Measurements from ENCODE around the gene PLAAT5. TPM values are rescaled to one million over a fixed set of nuclear protein-coding genes. Genes with fewer than 3 reads are reported as not detected.

PLAAT5 gene
- total RNA-seq, 2 experiments from 2014 or later: 0.18 TPM; not detected in 1

GRCh38 chr11:63504933-63505586 lies 14.1 kb upstream of the PLAAT5 start:
- DNase-seq: no peak
- Mint-ChIP-seq H3K9me3 (peaks cover 6% of the 10 kb centered on the region), H3K36me3 (peaks cover 5% of the 10 kb centered on the region), H3K27me3 (no peaks in the 10 kb centered on the region), H3K27ac (no peak overlapping the region), H3K4me3 (no peak overlapping the region), H3K4me1 (no peaks in the 10 kb centered on the region)

GRCh38 chr11:63504054-63504453 lies 13.1 kb upstream of the PLAAT5 start:
- H3K4me3 Mint-ChIP-seq: no peak overlapping the region
- DNase-seq: no peak
- peaks cover 5% of the 10 kb centered on the region for H3K36me3 Mint-ChIP-seq
- H3K4me1 Mint-ChIP-seq: no peaks in the 10 kb centered on the region
- H3K27ac Mint-ChIP-seq: no peak overlapping the region
- H3K9me3 Mint-ChIP-seq: peaks cover 15% of the 10 kb centered on the region
- H3K27me3 Mint-ChIP-seq: no peaks in the 10 kb centered on the region

DNA sequence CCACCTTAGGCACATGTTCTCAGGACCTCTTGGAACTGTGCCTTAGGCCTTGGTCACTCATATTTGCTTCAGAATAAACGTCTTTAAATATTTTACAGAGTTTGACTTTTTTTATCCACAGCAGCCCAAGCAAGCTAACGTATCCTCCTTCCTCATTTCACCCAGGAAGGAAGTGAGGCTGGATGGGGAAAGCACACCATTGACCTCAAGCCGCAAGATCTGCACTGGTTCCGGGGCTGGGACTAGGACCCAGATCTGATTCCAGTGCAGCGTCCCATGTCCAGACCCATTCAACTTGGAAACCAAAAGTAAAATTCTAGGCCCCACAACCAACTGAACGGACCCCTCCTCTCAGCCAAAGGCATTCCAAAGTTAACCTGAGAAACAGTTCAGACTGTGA lies 12.5 kb upstream of the PLAAT5 start:
- H3K4me1 Mint-ChIP-seq: no peaks in the 10 kb centered on the region
- peaks cover 5% of the 10 kb centered on the region for H3K36me3 Mint-ChIP-seq
- H3K9me3 Mint-ChIP-seq: peaks cover 15% of the 10 kb centered on the region
- no peaks in the 10 kb centered on the region for H3K27me3 Mint-ChIP-seq
- H3K4me3 Mint-ChIP-seq: no peak overlapping the region
- no peak overlapping the region for H3K27ac Mint-ChIP-seq
- DNase-seq: no peak

GRCh38 chr11:63502252-63502820 lies 11.4 kb upstream of the PLAAT5 start:
- Mint-ChIP-seq H3K4me3 (no peak overlapping the region), H3K9me3 (peaks cover 15% of the 10 kb centered on the region), H3K4me1 (no peaks in the 10 kb centered on the region), H3K27ac (no peak overlapping the region), H3K36me3 (peaks cover 5% of the 10 kb centered on the region), H3K27me3 (peaks cover 4% of the 10 kb centered on the region)
- DNase-seq: no peak

- Mint-ChIP-seq H3K27ac (no peak overlapping the region), H3K27me3 (peaks cover 6% of the 10 kb centered on the region), H3K4me3 (no peak overlapping the region), H3K9me3 (peaks cover 15% of the 10 kb centered on the region), H3K4me1 (no peaks in the 10 kb centered on the region), H3K36me3 (peaks cover 5% of the 10 kb centered on the region)
- DNase-seq: no peak
Observed at GRCh38 chr11:63501236-63501635, 10.3 kb upstream of the PLAAT5 start.

DNA sequence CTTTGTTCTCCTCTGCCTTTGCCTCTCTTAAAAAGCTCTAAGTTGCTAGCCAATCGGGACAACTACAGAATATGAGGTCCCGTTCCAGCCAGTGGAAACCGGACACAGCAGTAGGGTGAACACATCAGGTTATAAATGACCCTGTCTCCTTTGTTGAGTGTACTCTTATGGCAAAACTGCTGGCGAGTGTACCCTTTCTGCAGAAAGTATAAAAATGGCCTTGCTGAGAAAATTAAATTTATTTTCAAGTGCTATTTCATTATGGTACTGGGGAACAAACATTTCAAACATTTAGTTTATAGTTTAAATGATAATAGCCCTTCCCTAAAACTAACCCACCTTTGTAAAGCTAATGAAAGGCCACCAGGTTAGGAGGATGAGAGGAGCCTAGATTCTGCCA lies 8.9 kb upstream of the PLAAT5 start:
- Mint-ChIP-seq H3K36me3 (peaks cover 5% of the 10 kb centered on the region), H3K4me1 (no peaks in the 10 kb centered on the region), H3K9me3 (peaks cover 15% of the 10 kb centered on the region), H3K4me3 (no peak overlapping the region), H3K27me3 (peaks cover 6% of the 10 kb centered on the region), H3K27ac (no peak overlapping the region)
- no peak for DNase-seq

DNA sequence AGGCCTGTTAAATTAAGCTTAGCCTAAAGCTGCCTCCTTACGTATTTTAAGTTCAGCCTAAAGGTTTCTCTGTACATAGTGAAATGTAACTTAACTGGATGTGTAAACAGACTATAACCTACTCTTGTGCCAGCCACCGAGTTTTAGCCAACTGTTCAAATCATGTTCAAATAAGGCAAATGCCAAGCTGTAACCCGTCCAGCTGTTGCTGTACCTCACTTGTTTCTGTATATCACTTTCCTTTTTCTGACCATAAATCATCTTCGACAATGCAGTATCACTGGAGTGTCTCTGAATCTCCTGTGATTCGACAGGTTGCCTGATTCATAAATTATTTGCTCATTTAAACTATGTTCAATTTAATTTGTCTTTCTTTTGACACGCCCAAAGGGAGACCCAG lies 4.0 kb upstream of the PLAAT5 start:
- DNase-seq: no peak
- H3K36me3 Mint-ChIP-seq: no peaks in the 10 kb centered on the region
- H3K9me3 Mint-ChIP-seq: peaks cover 11% of the 10 kb centered on the region
- H3K27ac Mint-ChIP-seq: no peak overlapping the region
- no peak overlapping the region for H3K4me3 Mint-ChIP-seq
- H3K4me1 Mint-ChIP-seq: peaks cover 13% of the 10 kb centered on the region
- peaks cover 38% of the 10 kb centered on the region for H3K27me3 Mint-ChIP-seq

DNA sequence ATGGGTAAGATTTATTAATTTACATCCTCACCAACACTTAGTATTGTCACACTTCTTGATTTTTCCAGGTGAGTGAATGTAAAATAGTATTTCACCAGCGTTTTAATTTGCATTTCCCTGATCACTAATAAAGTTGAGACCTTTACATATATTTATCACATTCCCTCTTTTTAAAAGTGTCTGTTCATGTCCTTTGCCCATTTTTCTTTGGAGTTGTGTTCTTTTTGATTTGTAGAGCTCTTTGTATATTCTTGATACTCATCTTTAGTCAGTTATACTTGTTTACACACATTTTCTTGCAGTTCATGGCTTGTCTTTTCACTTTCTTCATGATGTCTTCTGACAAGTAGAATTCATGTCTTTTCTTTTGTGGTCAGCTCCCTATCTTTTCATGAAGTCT lies 2.2 kb upstream of the PLAAT5 start:
- no peak for DNase-seq
- Mint-ChIP-seq H3K27me3 (peaks cover 40% of the 10 kb centered on the region), H3K9me3 (peaks cover 2% of the 10 kb centered on the region), H3K4me1 (peaks cover 13% of the 10 kb centered on the region), H3K36me3 (no peaks in the 10 kb centered on the region), H3K4me3 (no peak overlapping the region), H3K27ac (no peak overlapping the region)

- Mint-ChIP-seq H3K27ac (no peak overlapping the region), H3K27me3 (peaks cover 37% of the 10 kb centered on the region), H3K36me3 (no peaks in the 10 kb centered on the region), H3K9me3 (peaks cover 2% of the 10 kb centered on the region), H3K4me3 (no peak overlapping the region), H3K4me1 (peaks cover 13% of the 10 kb centered on the region)
- DNase-seq: no peak
Observed at GRCh38 chr11:63492441-63492840, 1.5 kb upstream of the PLAAT5 start.

- no peak for DNase-seq
Observed at GRCh38 chr11:63491636-63492372, 837 bp upstream of the PLAAT5 start.

DNA sequence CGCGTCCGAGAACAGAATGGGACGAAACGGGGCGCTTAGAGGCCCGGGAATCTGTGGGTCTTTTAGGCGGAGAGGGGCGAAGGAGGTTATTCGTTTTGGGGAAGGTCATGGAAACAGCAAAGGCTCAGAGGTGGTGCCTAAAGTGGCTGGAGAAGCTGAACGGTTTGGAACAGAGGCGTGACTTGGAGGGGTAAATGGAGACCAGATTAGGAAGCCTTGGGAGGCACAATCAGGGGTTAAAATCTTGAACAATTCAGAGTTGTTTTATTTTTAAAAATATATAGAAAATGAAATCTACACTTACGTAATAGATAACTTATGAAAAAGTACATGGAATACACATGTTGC lies 247 bp upstream of the PLAAT5 start:
- H3K9me3 Mint-ChIP-seq: peaks cover 2% of the 10 kb centered on the region
- peak overlapping the region; percentile 75 for H3K4me3 Mint-ChIP-seq
- no peaks in the 10 kb centered on the region for H3K36me3 Mint-ChIP-seq
- H3K27ac Mint-ChIP-seq: no peak overlapping the region
- H3K27me3 Mint-ChIP-seq: peaks cover 34% of the 10 kb centered on the region
- DNase-seq: no peak
- peaks cover 13% of the 10 kb centered on the region for H3K4me1 Mint-ChIP-seq

More at GRCh38 chr11:63491636-63492372, 837 bp upstream of the PLAAT5 start:
- H3K4me1 Mint-ChIP-seq: peaks cover 13% of the 10 kb centered on the region
- H3K27ac Mint-ChIP-seq: no peak overlapping the region
- no peaks in the 10 kb centered on the region for H3K36me3 Mint-ChIP-seq
- H3K9me3 Mint-ChIP-seq: peaks cover 2% of the 10 kb centered on the region
- H3K4me3 Mint-ChIP-seq: peak overlapping the region; percentile 75
- peaks cover 34% of the 10 kb centered on the region for H3K27me3 Mint-ChIP-seq

GRCh38 chr11:63489879-63490278 lies 1.1 kb downstream of the PLAAT5 start:
- peaks cover 13% of the 10 kb centered on the region for H3K9me3 Mint-ChIP-seq
- peaks cover 13% of the 10 kb centered on the region for H3K4me1 Mint-ChIP-seq
- H3K36me3 Mint-ChIP-seq: no peaks in the 10 kb centered on the region
- peaks cover 34% of the 10 kb centered on the region for H3K27me3 Mint-ChIP-seq
- DNase-seq: no peak
- no peak overlapping the region for H3K4me3 Mint-ChIP-seq
- no peak overlapping the region for H3K27ac Mint-ChIP-seq

DNA sequence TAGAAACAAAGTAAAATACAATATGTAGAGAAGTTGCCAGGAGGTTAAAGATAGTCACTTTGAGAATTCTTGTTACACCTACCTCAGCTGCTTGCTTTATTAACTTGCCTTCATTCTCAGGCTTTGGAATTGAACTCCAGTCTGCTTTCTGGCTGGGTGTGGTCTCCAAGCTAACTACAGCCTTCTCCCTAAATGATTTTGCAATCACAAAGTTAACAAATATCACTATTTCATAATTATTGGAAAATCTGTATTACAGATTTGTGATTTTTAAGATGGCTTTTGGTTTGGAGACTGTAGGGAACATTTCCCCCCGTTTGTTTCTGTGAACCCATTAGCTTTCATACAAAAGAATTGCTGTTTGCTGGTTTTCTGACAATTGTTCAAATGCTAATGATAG lies 2.2 kb downstream of the PLAAT5 start:
- H3K4me3 Mint-ChIP-seq: no peak overlapping the region
- no peak for DNase-seq
- H3K4me1 Mint-ChIP-seq: peaks cover 13% of the 10 kb centered on the region
- H3K27me3 Mint-ChIP-seq: peaks cover 32% of the 10 kb centered on the region
- H3K9me3 Mint-ChIP-seq: peaks cover 22% of the 10 kb centered on the region
- H3K36me3 Mint-ChIP-seq: no peaks in the 10 kb centered on the region
- no peak overlapping the region for H3K27ac Mint-ChIP-seq

DNA sequence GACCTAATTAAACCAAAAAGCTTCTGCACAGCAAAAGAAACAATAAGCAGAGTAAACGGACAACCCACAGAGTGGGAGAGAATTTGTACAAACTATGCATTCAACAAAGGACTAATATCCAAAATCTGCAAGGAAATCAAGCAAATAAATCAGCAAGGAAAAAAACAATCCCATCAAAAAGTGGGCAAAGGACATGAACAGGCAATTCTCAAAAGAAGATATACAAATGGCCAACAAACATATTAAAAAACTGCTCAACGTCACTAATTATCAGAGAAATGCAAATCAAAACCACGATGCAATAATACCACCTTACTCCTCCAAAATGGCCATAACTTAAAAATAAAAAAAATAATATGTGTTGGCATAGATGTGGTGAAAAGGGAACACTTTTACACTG lies 5.2 kb downstream of the PLAAT5 start:
- Mint-ChIP-seq H3K36me3 (no peaks in the 10 kb centered on the region), H3K27me3 (peaks cover 10% of the 10 kb centered on the region), H3K27ac (no peak overlapping the region), H3K4me3 (no peak overlapping the region), H3K4me1 (peaks cover 1% of the 10 kb centered on the region), H3K9me3 (peaks cover 20% of the 10 kb centered on the region)
- DNase-seq: no peak

GRCh38 chr11:63480039-63480438 lies 10.9 kb downstream of the PLAAT5 start:
- Mint-ChIP-seq H3K27ac (no peak overlapping the region), H3K27me3 (no peaks in the 10 kb centered on the region), H3K4me1 (no peaks in the 10 kb centered on the region), H3K4me3 (no peak overlapping the region), H3K9me3 (peaks cover 18% of the 10 kb centered on the region), H3K36me3 (no peaks in the 10 kb centered on the region)
- no peak for DNase-seq

DNA sequence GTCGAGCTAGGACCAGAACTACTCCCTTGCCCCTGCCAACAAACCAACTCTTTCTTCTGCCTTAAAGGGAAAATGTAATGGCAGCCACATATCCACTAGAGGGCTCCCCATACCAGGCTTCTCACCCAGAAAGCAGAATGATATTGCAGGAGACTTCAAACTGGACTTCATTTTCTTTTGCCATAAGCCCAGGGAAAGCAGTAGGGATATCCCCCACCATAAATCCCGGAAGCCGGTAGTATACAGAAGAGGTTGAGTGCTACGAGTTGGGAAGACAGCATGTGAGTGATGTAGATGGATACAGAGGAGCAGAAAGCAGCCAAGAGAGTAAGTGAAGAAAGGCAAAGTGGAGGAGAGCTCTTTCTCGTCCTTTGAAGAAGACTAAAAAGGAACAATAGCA lies 12.1 kb downstream of the PLAAT5 start:
- Mint-ChIP-seq H3K9me3 (peaks cover 9% of the 10 kb centered on the region), H3K36me3 (no peaks in the 10 kb centered on the region), H3K27ac (no peak overlapping the region), H3K27me3 (no peaks in the 10 kb centered on the region), H3K4me3 (no peak overlapping the region), H3K4me1 (no peaks in the 10 kb centered on the region)
- DNase-seq: peak; percentile 24
